Measurements from ENCODE around the gene DUSP22. TPM values are rescaled to one million over a fixed set of nuclear protein-coding genes. Genes with fewer than 3 reads are reported as not detected.

The DUSP22 gene
- total RNA-seq, 2 experiments from 2014 or later = 26.9 to 27.5 TPM

- ChIA-PET CTCF (no interaction called here), POLR2A (interaction anchor here (0.8 kb wide), 1 partner anchor 41 kb away, joined by 3 read pairs; no protein-coding TSS in a partner anchor)
These were observed 50.5 kb downstream of the DUSP22 start for GRCh38 chr6:342832-343179.

GRCh38 chr6:343226-343935, 51.1 kb downstream of the DUSP22 start:
- POLR2A ChIA-PET = no interaction called here

GRCh38 chr6:343960-344815, 51.9 kb downstream of the DUSP22 start:
- POLR2A ChIA-PET = no interaction called here
- CTCF ChIA-PET = interaction anchor here (0.6 kb wide), 1 partner anchor 95 kb away, joined by 5 read pairs; no protein-coding TSS in a partner anchor

More at GRCh38 chr6:343226-343935, 51.1 kb downstream of the DUSP22 start:
- CTCF ChIA-PET = no interaction called here

DNA sequence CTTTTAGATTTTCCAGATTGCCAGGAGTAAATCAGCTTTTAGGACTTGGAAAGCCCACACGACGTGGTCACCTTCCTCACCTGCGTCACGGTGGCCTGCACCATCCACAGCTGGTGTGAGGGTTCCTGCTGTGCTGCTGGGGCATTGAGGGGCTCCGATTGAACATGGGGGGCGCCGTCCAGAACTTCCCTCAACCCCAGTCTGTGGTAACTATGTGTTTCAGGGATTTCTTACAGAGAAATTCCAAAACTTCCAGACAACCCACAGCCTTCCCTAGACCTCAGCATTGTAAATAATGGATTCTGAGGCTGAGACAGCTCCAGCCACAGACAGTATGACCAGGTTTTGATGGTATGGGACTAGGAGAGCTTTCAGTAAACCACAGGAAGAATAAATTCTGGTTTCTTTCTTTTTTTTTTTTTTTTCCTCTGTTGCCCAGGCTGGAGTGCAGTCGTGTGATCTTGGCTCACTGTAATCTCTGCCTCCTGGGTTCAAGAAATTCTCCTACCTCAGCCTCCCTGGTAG, 52.6 kb downstream of the DUSP22 start:
- ChIA-PET POLR2A (no interaction called here), CTCF (interaction anchor here (0.6 to 0.7 kb wide), 2 partner anchors 96 to 127 kb away, joined by 3 to 5 read pairs; no protein-coding TSS in a partner anchor)

- ChIA-PET POLR2A (no interaction called here), CTCF (interaction anchor here (0.7 kb wide), 1 partner anchor 126 kb away, joined by 3 read pairs; no protein-coding TSS in a partner anchor)
These were observed 53.6 kb downstream of the DUSP22 start for GRCh38 chr6:345747-346385.

DNA sequence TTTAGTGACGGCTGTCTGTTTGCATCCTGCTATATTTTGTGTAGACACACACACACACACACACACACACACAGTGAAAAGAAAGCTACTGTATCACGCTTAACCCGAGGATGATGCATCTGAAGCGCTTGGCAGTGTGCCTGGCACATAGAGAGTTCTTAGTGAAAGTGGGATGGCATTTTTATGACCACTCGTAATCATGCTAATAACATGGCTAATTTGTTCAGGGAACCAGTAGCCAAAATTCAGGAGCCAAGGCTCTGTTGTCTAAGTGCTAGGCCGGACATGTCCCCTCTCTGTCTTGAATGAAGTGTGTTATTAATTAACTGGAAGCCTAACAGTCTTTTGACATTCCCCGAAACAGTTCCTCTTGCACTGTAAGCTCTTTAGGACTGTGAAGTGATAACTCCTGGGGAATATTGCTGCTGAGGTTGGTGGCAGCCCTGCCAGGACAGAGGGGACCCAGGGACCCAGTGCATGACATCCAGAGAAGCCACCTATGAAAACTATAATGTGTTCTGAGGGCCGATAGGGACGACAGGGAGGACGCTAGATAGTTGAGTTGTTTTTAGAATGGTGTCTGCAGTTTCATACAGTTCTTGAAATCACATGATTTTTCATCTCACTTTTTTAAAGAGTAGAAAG, 54.2 kb downstream of the DUSP22 start:
- ChIA-PET POLR2A (no interaction called here), CTCF (no interaction called here)

DNA sequence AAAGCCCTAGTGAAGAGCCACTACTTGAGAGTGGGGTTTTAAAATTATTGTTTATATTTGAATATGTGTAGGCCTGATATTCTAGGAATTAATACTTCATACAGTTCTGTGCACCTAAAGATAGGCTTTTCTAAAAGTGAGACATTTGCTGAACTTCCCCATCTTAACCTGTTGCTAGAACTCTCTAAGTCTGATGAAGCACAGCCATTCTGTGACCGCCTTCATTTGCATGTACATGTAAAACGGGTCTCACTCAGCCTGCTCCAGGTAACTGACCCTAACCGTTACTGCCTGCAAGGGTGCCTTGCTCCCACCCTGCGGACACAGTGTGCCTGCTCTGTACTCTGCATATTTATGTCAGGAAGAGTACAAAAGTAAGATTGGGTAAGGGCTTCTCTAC, 54.9 kb downstream of the DUSP22 start:
- POLR2A ChIA-PET = no interaction called here
- CTCF ChIA-PET = no interaction called here

GRCh38 chr6:347951-348859, 55.9 kb downstream of the DUSP22 start:
- ChIA-PET CTCF (no interaction called here), POLR2A (no interaction called here)

DNA sequence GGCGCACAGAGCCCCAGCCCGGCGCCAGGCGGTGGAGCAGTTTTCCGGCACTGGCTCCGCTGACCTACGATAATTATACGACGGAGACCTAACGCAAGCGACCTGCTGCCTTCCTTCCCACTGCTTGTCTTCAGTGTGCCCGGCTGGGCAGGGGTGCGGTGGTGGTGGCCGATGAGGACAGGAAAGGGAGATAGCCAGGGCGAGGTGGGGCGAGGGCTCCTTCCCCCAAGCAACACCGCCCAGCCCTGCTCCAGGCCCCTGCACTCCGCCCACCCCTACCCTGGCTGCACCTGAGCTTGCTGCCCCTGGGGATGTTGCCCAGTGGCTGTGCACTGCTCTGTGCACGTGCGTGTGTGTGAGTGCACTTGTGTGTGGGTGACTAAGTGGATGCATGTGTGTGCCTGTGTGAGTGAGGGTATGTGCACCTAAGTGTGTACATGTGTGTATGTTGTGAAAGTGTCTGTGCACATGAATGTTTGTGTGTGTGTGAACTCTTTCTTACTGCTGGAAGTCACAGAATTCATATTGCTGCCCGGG, 56.6 kb downstream of the DUSP22 start:
- CTCF ChIA-PET = no interaction called here
- POLR2A ChIA-PET = no interaction called here

GRCh38 chr6:349491-349921, 57.2 kb downstream of the DUSP22 start:
- ChIA-PET POLR2A (no interaction called here), CTCF (no interaction called here)

DNA sequence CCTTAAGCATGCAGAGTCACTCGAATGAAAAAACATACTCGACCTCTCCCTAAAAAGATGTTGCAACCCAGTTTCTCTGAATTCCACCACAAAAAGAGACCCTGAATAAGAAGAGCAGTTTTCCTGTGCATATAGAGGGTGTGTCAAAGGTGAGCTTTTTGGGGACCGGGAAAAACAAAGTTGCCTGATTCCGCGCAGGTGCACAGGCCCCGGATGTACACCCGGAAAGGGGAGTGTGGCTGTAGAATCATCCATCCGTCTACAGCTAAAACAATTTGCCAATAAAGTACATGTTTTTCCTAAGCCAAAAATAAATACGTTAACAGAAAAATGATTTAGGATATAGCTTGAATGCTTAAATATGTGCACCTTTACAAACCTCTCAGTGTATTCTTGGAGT, 58.1 kb downstream of the DUSP22 start:
- ChIA-PET POLR2A (no interaction called here), CTCF (no interaction called here)

GRCh38 chr6:351011-351866, 59.0 kb downstream of the DUSP22 start:
- POLR2A ChIA-PET = no interaction called here
- CTCF ChIA-PET = no interaction called here

GRCh38 chr6:351867-352289, 59.6 kb downstream of the DUSP22 start:
- ChIA-PET CTCF (no interaction called here), POLR2A (no interaction called here)

GRCh38 chr6:352474-352873, 60.2 kb downstream of the DUSP22 start:
- CTCF ChIA-PET = no interaction called here
- POLR2A ChIA-PET = interaction anchor here (0.6 kb wide), 1 partner anchor 178 kb away, joined by 3 read pairs; no protein-coding TSS in a partner anchor

DNA sequence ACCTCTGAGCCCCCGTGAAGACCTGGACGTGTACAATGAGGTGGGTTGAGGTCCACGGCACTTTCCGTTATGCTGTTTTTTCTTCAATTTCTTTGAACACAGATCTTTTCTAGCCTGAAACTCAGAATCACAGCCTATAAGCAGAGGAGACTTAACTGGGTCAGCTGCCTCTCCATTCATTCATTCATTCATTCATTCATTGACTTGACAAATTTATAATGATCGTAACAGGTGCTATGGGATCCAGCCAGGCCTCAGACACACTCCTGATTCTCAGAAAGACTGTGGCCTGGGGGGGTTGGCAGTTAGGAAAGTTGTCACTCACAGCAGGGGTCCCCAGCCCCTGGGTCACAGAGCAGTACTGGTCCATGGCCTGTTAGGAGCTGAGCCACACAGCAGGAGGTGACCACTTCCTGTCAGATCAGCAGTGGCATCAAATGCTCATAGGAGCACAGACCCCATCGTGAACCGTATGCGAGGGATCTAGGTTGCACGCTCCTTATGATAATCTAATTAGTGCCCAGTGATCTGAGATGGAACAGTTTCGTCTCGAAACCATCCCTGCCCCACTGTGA, 60.7 kb downstream of the DUSP22 start:
- ChIA-PET POLR2A (interaction anchor here (0.6 kb wide), 1 partner anchor 178 kb away, joined by 3 read pairs; no protein-coding TSS in a partner anchor), CTCF (no interaction called here)

DNA sequence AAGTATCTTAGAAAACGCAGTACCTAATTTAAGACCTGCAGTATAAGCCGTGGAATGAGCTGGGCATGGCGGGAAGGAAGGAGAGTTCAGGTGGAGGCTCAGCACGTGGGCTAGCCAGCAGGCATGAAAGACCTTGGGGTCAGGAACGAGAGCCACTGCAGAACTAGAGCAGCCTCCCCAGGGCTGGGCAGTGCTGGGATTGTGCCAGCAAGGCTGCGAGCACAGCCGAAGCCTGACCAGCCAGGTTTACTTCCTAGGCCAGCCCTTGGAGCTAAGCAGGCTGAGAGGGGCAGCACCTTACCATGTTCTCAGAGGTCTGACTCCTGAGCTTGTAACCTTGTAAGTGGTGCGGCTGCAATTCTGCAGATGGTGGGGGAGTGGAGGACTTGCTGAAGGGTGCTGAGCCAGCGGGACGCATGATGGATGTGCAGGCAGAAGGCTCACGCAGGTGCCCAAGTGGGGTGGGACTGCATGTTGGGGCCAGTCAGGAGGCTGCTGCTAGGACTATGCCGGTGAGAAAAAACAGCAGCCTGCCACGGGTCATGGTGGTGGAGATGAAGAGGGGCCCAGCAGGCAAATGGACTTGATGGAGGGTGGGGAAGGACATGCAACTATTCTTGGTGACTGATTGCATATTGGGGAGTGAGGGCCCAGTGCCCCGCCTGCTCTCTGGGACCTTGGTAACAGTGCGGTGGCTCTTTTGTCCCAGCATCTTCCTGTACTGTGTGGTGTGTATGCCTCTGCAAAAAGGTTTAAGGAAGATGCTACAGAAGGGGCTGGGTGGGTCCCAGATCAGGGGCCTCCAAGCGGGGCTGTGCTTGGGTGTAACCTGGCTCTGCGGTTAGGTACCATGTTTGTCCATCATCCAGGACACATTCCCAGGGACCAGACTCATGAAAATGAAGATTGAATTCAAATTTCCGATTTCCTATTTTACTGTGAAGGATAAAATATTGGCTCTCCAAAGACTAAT, 61.6 kb downstream of the DUSP22 start:
- POLR2A ChIA-PET = no interaction called here
- CTCF ChIA-PET = no interaction called here
